C4-2B (cell line): ENCODE measurements around the gene NRARP.
"Not testable (repeated sequence)": the region's sequence is repeated elsewhere in the genome, so short reads cannot be mapped to it uniquely, and the experiment has no call there.

Experiments used
- ZFX ChIP-seq: fragments of 450-650 bp; IDR thresholded peaks from 2 replicates; pipeline ENCODE4 v1.6.1; 2017
- TF ChIP-seq, protein P1 (sequence below): fragments of 450-650 bp; conservative IDR thresholded peaks from 2 replicates; pipeline ENCODE4 v1.5.1; 2017; ENCODE audit warnings: mild to moderate bottlenecking

DNA sequence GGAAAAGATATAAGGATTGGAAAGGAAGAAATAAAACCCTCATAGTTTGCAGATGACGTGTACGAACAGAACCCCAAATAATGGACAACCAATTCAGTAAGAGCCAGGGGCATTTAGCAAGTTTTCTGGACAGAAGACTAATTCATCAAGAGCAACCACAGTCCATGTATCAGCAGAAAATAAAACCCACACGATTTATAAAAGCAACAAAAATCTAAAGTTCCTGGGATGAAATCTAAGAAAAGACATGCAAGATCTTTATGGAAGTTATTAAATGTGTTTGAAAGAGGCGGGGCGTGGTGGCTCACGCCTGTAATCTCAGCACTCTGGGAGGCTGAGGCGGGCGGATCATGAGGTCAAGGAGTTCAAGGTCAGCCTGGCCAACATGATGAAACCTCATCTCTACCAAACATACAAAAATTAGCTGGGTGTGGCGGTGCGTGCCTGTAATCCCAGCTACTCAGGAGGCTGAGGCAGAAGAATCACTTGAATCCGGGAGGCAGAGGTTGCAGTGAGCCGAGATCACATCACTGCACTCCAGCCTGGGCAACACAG lies 37.9 kb upstream of the NRARP start:
- TF ChIP-seq, protein P1, sequence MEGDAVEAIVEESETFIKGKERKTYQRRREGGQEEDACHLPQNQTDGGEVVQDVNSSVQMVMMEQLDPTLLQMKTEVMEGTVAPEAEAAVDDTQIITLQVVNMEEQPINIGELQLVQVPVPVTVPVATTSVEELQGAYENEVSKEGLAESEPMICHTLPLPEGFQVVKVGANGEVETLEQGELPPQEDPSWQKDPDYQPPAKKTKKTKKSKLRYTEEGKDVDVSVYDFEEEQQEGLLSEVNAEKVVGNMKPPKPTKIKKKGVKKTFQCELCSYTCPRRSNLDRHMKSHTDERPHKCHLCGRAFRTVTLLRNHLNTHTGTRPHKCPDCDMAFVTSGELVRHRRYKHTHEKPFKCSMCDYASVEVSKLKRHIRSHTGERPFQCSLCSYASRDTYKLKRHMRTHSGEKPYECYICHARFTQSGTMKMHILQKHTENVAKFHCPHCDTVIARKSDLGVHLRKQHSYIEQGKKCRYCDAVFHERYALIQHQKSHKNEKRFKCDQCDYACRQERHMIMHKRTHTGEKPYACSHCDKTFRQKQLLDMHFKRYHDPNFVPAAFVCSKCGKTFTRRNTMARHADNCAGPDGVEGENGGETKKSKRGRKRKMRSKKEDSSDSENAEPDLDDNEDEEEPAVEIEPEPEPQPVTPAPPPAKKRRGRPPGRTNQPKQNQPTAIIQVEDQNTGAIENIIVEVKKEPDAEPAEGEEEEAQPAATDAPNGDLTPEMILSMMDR: not testable (repeated sequence)
- not testable (repeated sequence) for TF ChIP-seq ZFX
